Measurements from ENCODE around the gene ERVK3-1. TPM values are rescaled to one million over a fixed set of nuclear protein-coding genes. Genes with fewer than 3 reads are reported as not detected.
"Not testable (repeated sequence)": the region's sequence is repeated elsewhere in the genome, so short reads cannot be mapped to it uniquely, and the experiment has no call there.

The ERVK3-1 gene
- total RNA-seq, 2 donors from 2014 or later: 19.9 to 22.8 TPM

- DNase-seq (no peak), ATAC-seq (no peak)
- intact Hi-C loops (cut with DNase I): no loop called here
Observed at GRCh38 chr19:58294743-58295374, 10.3 kb upstream of the ERVK3-1 start.

GRCh38 chr19:58296104-58296503 is 9.1 kb upstream of the ERVK3-1 start:
- DNase-seq: no peak
- ATAC-seq: no peak
- intact Hi-C loops (cut with DNase I): no loop called here

GRCh38 chr19:58300620-58301019 is 4.6 kb upstream of the ERVK3-1 start:
- intact Hi-C loops (cut with DNase I): no loop called here

GRCh38 chr19:58304255-58304654 is 922 bp upstream of the ERVK3-1 start:
- no peak for DNase-seq
- intact Hi-C loops (cut with DNase I): no loop called here

More at GRCh38 chr19:58300620-58301019, 4.6 kb upstream of the ERVK3-1 start:
- ATAC-seq (no peak), DNase-seq (no peak)

GRCh38 chr19:58304748-58305064 is 471 bp upstream of the ERVK3-1 start:
- no peak for DNase-seq
- ATAC-seq: peak in 1 of 2 donors; percentile 7
- intact Hi-C loops (cut with DNase I): no loop called here

More at GRCh38 chr19:58304255-58304654, 922 bp upstream of the ERVK3-1 start:
- no peak for ATAC-seq

- ATAC-seq: no peak
- DNase-seq: no peak
- intact Hi-C loops (cut with DNase I): no loop called here
Observed at GRCh38 chr19:58305932-58306323, 751 bp downstream of the ERVK3-1 start.

- ATAC-seq (no peak), DNase-seq (no peak)
- intact Hi-C loops (cut with DNase I): no loop called here
Observed at GRCh38 chr19:58307736-58308135, 2.6 kb downstream of the ERVK3-1 start.

GRCh38 chr19:58310685-58311084 is 5.5 kb downstream of the ERVK3-1 start:
- ATAC-seq (peak in 1 of 2 donors; percentile 29), DNase-seq (peak; percentile 50)
- intact Hi-C loops (cut with DNase I): not testable (repeated sequence)

GRCh38 chr19:58311345-58311865 is 6.2 kb downstream of the ERVK3-1 start:
- DNase-seq (no peak), ATAC-seq (no peak)
- intact Hi-C loops (cut with DNase I): no loop called here

- DNase-seq (no peak), ATAC-seq (no peak)
- intact Hi-C loops (cut with DNase I): no loop called here
Observed at GRCh38 chr19:58315580-58315979, 10.4 kb downstream of the ERVK3-1 start.

GRCh38 chr19:58317476-58318072 is 12.4 kb downstream of the ERVK3-1 start:
- intact Hi-C loops (cut with DNase I): no loop called here
- no peak for DNase-seq
- peak in 1 of 2 donors; percentile 30 for ATAC-seq

GRCh38 chr19:58318297-58318696 is 13.1 kb downstream of the ERVK3-1 start:
- DNase-seq (no peak), ATAC-seq (no peak)
- intact Hi-C loops (cut with DNase I): no loop called here

GRCh38 chr19:58319241-58319640 is 14.1 kb downstream of the ERVK3-1 start:
- DNase-seq (no peak), ATAC-seq (no peak)
- intact Hi-C loops (cut with DNase I): no loop called here

GRCh38 chr19:58325311-58326022 is 20.3 kb downstream of the ERVK3-1 start:
- intact Hi-C loops (cut with DNase I): no loop called here

GRCh38 chr19:58326501-58326913 is 21.3 kb downstream of the ERVK3-1 start:
- ATAC-seq: peak; percentile 12 to 21
- intact Hi-C loops (cut with DNase I): no loop called here
- DNase-seq: no peak

More at GRCh38 chr19:58325311-58326022, 20.3 kb downstream of the ERVK3-1 start:
- ATAC-seq (no peak), DNase-seq (no peak)

- ATAC-seq (peak; percentile 97 to 98), DNase-seq (peak; percentile 99)
- intact Hi-C loops (cut with DNase I): loop anchor here in 1 of 2 donors (1.0 kb wide), 1 partner anchor 35 kb away; the partner anchor contains the start of gene ZNF497
Observed at GRCh38 chr19:58326914-58327726, 21.9 kb downstream of the ERVK3-1 start, which contains the start of gene ZSCAN22. TSS of gene ZSCAN22 (plus strand) at chr19:58326994. CDS start at chr19:58334803, 7,809 bp downstream.

GRCh38 chr19:58328999-58329398 is 23.8 kb downstream of the ERVK3-1 start:
- ATAC-seq (no peak), DNase-seq (no peak)
- intact Hi-C loops (cut with DNase I): no loop called here

- ATAC-seq: no peak
- intact Hi-C loops (cut with DNase I): no loop called here
- no peak for DNase-seq
Observed at GRCh38 chr19:58330458-58330857, 25.3 kb downstream of the ERVK3-1 start.

- ATAC-seq (no peak), DNase-seq (no peak)
- intact Hi-C loops (cut with DNase I): no loop called here
Observed at GRCh38 chr19:58332697-58333096, 27.5 kb downstream of the ERVK3-1 start.
